SIG-M5 treated with dmso at 0.1 percent for 504 hours (cell line): ENCODE measurements around the gene ORAI1.
A peak's percentile ranks its signal among the peaks of the same experiment; 100 is the strongest.
"Not testable (repeated sequence)": the region's sequence is repeated elsewhere in the genome, so short reads cannot be mapped to it uniquely, and the experiment has no call there.

Source experiments
- DNase-seq: peaks from one replicate; lab custom pipeline; 2025; ENCODE audit not compliant: unreplicated experiment; lab: John Stamatoyannopoulos, UW

The ORAI1 gene

GRCh38 chr12:121648458-121649028 lies 22.2 kb downstream of the ORAI1 start:
- no peak for DNase-seq

- DNase-seq = peak; percentile 75
Observed at GRCh38 chr12:121649322-121649721, 23.0 kb downstream of the ORAI1 start.

- DNase-seq = peak; percentile 99
Observed at GRCh38 chr12:121649819-121650353, 23.6 kb downstream of the ORAI1 start.

GRCh38 chr12:121651320-121651719 lies 25.0 kb downstream of the ORAI1 start:
- no peak for DNase-seq

- DNase-seq = no peak
Observed at GRCh38 chr12:121652767-121653497, 26.6 kb downstream of the ORAI1 start.

- DNase-seq = no peak
Observed at GRCh38 chr12:121653999-121654398, 27.7 kb downstream of the ORAI1 start.

- DNase-seq = no peak
Observed at GRCh38 chr12:121656122-121656521, 29.8 kb downstream of the ORAI1 start.

- DNase-seq = no peak
Observed at GRCh38 chr12:121657305-121658008, 31.1 kb downstream of the ORAI1 start.

GRCh38 chr12:121661353-121662105 lies 35.2 kb downstream of the ORAI1 start:
- not testable (repeated sequence) for DNase-seq

- no peak for DNase-seq
Observed at GRCh38 chr12:121663610-121663929, 37.2 kb downstream of the ORAI1 start.

GRCh38 chr12:121666829-121667228 lies 40.5 kb downstream of the ORAI1 start:
- DNase-seq = not testable (repeated sequence)

GRCh38 chr12:121668750-121669520 lies 42.6 kb downstream of the ORAI1 start:
- DNase-seq = no peak

- DNase-seq = no peak
Observed at GRCh38 chr12:121669521-121669900, 43.2 kb downstream of the ORAI1 start, which contains the start of gene MORN3. Gene MORN3, minus strand, starts transcription at chr12:121669654. Its CDS starts 171 bp downstream, at chr12:121669483.

GRCh38 chr12:121673013-121673511 lies 46.7 kb downstream of the ORAI1 start:
- DNase-seq = no peak

GRCh38 chr12:121676190-121676589 lies 49.9 kb downstream of the ORAI1 start:
- DNase-seq = no peak

GRCh38 chr12:121678305-121678704 lies 52.0 kb downstream of the ORAI1 start:
- DNase-seq = no peak

GRCh38 chr12:121678716-121679300 lies 52.5 kb downstream of the ORAI1 start:
- no peak for DNase-seq

- not testable (repeated sequence) for DNase-seq
Observed at GRCh38 chr12:121679661-121680197, 53.4 kb downstream of the ORAI1 start.

- no peak for DNase-seq
Observed at GRCh38 chr12:121688966-121689365, 62.6 kb downstream of the ORAI1 start.

GRCh38 chr12:121689430-121689829 lies 63.1 kb downstream of the ORAI1 start:
- no peak for DNase-seq
